Mesothelial cell of epicardium (in vitro differentiated cells): ENCODE measurements around the gene ZNF83. TPM values are rescaled to one million over a fixed set of nuclear protein-coding genes. Genes with fewer than 3 reads are reported as not detected.
"Not testable (repeated sequence)": the region's sequence is repeated elsewhere in the genome, so short reads cannot be mapped to it uniquely, and the experiment has no call there.

Experiments used
- DNase-seq, 2 experiments: peaks; one replicate each; pipeline ENCODE4 v3.0.0; 2021; ENCODE audit warnings: low spot score in 2 of 2; ENCODE audit not compliant: unreplicated experiment in 2 of 2
- H3K27ac Mint-ChIP-seq: 2 replicates; pipeline ENCODE4 v1.8.0; 2021; ENCODE audit warnings: mixed read lengths
- H3K27me3 Mint-ChIP-seq: 2 replicates; pipeline ENCODE4 v1.8.0; 2021; ENCODE audit warnings: low read depth, mixed read lengths
- H3K36me3 Mint-ChIP-seq: 2 replicates; pipeline ENCODE4 v1.8.0; 2021; ENCODE audit warnings: mixed read lengths
- H3K4me1 Mint-ChIP-seq: 2 replicates; pipeline ENCODE4 v1.8.0; 2021; ENCODE audit warnings: mixed read lengths
- H3K4me3 Mint-ChIP-seq: 2 replicates; pipeline ENCODE4 v1.8.0; 2021; ENCODE audit warnings: mild to moderate bottlenecking, moderate library complexity, mixed read lengths
- H3K9me3 Mint-ChIP-seq: 2 replicates; pipeline ENCODE4 v1.8.0; 2021; ENCODE audit warnings: mixed read lengths
- CTCF ChIP-seq: fragments of 200-600 bp; sonication (generic); IDR thresholded peaks from one replicate; pipeline ENCODE4 v1.5.0; 2021; ENCODE audit warnings: antibody characterized with exemption; ENCODE audit not compliant: unreplicated experiment
- total RNA-seq: library from RNA; stranded (reverse); gene quantifications from 3 replicates; pipeline ENCODE4 v1.2.1, GENCODE V29; 2021

ZNF83 gene
- total RNA-seq, 1 donor from 2014 or later, result 143 TPM

GRCh38 chr19:52621376-52621775, 16.8 kb downstream of the ZNF83 start:
- no peaks in the 10 kb centered on the region for H3K27me3 Mint-ChIP-seq
- peaks cover 33% of the 10 kb centered on the region for H3K36me3 Mint-ChIP-seq
- no peak overlapping the region for H3K27ac Mint-ChIP-seq
- H3K4me3 Mint-ChIP-seq, result no peak overlapping the region
- TF ChIP-seq CTCF, result no peak
- no peaks in the 10 kb centered on the region for H3K4me1 Mint-ChIP-seq
- H3K9me3 Mint-ChIP-seq, result peaks cover 5% of the 10 kb centered on the region
- DNase-seq, result no peak

DNA sequence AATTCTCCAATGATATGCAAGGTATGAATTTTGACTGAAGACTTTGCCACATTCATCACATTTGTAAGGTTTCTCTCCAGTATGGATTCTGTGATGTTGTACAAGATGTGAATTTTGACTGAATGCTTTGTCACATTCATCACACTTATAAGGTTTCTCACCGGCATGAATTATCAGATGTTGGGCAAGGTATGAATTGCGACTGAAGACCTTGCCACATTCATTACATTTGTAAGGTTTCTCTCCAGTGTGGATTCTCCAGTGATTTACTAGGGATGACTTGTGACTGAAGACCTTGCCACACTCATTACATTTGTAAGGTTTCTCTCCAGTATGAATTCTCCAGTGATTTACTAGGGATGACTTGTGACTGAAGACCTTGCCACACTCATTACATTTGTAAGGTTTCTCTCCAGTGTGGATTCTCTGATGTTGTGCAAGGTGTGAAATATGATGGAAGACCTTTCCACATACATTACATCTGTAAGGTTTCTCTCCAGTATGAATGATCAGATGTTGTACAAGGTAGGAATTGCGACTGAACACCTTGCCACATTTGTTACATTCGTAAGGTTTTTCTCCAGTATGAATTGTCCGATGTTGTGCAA, 24.8 kb downstream of the ZNF83 start:
- no peak for TF ChIP-seq CTCF
- H3K27ac Mint-ChIP-seq, result no peak overlapping the region
- H3K4me3 Mint-ChIP-seq, result no peak overlapping the region
- no peak for DNase-seq
- H3K4me1 Mint-ChIP-seq, result no peaks in the 10 kb centered on the region
- H3K9me3 Mint-ChIP-seq, result peaks cover 28% of the 10 kb centered on the region
- H3K36me3 Mint-ChIP-seq, result peaks cover 58% of the 10 kb centered on the region
- H3K27me3 Mint-ChIP-seq, result no peaks in the 10 kb centered on the region

GRCh38 chr19:52603558-52604207, 34.5 kb downstream of the ZNF83 start:
- DNase-seq, result no peak
- Mint-ChIP-seq H3K27me3 (no peaks in the 10 kb centered on the region), H3K4me3 (no peak overlapping the region), H3K9me3 (no peaks in the 10 kb centered on the region), H3K36me3 (peaks cover 8% of the 10 kb centered on the region), H3K4me1 (peaks cover 36% of the 10 kb centered on the region), H3K27ac (no peak overlapping the region)
- no peak for TF ChIP-seq CTCF

DNA sequence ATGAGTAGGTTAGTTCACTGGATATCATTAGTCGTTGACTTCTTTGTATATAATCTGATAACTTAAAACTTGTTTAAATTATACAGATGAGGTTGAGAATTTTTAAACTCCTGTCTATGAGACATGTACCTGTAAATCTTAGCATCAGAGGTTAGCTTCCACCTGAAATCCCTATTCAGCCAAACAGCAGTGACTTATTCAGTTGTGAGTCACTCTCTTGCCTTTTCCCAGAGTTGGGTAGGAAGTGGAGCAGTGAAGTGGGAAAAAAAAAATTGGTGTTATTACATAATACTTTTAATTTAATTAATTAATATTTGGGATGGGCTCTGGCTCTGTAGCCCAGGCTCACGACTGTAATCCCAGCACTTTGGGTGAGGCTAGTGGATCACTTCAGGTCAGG, 35.2 kb downstream of the ZNF83 start:
- no peak for TF ChIP-seq CTCF
- Mint-ChIP-seq H3K36me3 (peaks cover 8% of the 10 kb centered on the region), H3K27ac (no peak overlapping the region), H3K4me1 (peaks cover 36% of the 10 kb centered on the region), H3K27me3 (no peaks in the 10 kb centered on the region), H3K9me3 (no peaks in the 10 kb centered on the region), H3K4me3 (no peak overlapping the region)
- no peak for DNase-seq

- H3K27me3 Mint-ChIP-seq, H3K9me3 Mint-ChIP-seq, DNase-seq: not testable (repeated sequence)
- Mint-ChIP-seq H3K4me3 (peak overlapping the region; percentile 82), H3K36me3 (peaks cover 16% of the 10 kb centered on the region), H3K27ac (peak overlapping the region; percentile 78), H3K4me1 (peaks cover 36% of the 10 kb centered on the region)
Observed at GRCh38 chr19:52601974-52602366, 36.2 kb downstream of the ZNF83 start.

DNA sequence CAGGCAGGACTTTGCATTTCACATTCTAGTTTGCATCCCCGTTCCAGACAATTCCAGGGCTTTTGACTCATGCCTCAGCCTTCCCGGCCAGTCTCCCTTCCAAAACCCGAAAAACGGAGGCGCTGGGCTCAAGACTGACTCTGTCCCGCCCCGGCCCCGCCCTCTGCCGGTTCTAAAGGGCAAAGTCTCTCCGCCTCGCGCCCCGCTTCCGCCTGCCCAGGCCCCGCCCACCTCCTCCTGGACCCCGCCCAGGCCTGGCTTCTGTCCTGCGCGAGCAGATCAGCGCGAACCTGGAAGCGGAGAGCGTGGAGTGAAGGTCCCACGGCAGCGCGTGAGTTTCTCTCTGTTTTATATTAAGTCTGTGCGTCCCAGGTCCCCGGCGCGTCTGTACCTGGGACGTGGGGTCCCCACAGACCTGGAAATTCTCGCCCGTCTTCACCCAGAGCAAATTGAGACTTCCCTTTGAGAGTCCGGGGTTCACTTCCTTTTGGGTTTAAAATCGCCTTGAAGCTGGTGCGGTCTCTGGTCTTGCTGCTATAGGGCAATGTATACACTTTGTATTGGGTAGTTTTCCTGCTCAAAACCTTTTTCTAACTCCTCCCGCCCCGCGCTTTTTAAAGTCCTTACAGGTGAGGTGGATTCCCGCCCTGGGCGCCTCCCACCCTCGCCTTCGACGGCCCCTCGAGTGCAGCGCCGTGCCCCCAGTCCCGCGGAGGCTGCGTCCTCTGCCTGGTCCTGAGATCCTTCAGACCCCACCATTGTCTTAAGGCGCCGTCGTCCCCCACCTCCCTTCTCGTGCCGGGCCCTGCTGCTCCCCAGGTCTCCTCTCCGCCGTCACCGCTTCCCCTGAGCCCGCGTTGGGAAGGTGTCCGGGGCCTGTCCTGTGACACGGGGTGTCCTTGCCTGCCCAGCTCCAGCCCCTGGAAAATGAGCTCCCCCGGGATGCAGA, 36.9 kb downstream of the ZNF83 start:
- H3K27ac Mint-ChIP-seq, result peak overlapping the region; percentile 78
- H3K4me1 Mint-ChIP-seq, result peaks cover 35% of the 10 kb centered on the region
- H3K4me3 Mint-ChIP-seq, result peak overlapping the region; percentile 82
- peaks cover 11% of the 10 kb centered on the region for H3K9me3 Mint-ChIP-seq
- peak; percentile 88 to 95 for DNase-seq
- peak; percentile 24 for TF ChIP-seq CTCF
- H3K36me3 Mint-ChIP-seq, result peaks cover 23% of the 10 kb centered on the region
- H3K27me3 Mint-ChIP-seq, result no peaks in the 10 kb centered on the region
